Measurements from ENCODE around the gene OPRM1.

OPRM1 gene

GRCh38 chr6:154292066-154292465 is 253.0 kb downstream of the OPRM1 start:
- DNase-seq: no peak

GRCh38 chr6:154292855-154293519 is 253.9 kb downstream of the OPRM1 start:
- no peak for DNase-seq

GRCh38 chr6:154295733-154296132 is 256.7 kb downstream of the OPRM1 start:
- no peak for DNase-seq
